ENCODE measurements around the gene CSF3R. TPM values are rescaled to one million over a fixed set of nuclear protein-coding genes. Genes with fewer than 3 reads are reported as not detected.

The CSF3R gene
- total RNA-seq, 1 experiment from 2014 or later: not detected

DNA sequence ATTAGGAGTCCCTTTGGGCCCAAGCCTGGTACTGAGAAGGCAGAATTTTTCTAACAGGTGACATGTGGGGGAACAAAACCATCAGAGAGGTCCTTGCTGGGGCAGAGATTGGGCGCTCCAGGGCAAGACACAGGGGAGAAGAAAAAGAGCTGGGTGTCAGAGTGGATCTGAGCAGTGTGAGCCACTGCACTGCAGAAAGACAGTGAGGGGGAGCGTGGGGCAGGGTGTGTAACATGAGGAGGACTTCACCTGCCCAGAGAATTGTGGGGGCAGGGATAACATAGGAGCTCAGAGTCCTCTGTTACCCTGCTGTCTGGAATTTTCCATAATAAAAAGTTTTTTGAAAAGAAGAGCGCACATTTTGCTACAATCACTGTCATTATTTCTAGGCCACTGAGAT lies 25.5 kb upstream of the CSF3R start:
- H2AFZ ChIP-seq (ENCODE audit: low read length): no peak overlapping the region
- no CpG with 5 or more reads among the region's 3 CpGs for WGBS (ENCODE audit: extremely low coverage, insufficient read length, low lambda C conversion rate)

More for the DNA sequence above, 25.5 kb upstream of the CSF3R start:
- H4K5ac ChIP-seq (ENCODE audit: insufficient read length, low read depth, low read length): no peak overlapping the region
- H3K23ac ChIP-seq (ENCODE audit: insufficient read length, low read depth, low read length): no peak overlapping the region
- no peak for TF ChIP-seq CTCF (conservative IDR thresholded peaks at IDR 0.05)
- no peaks in the 10 kb centered on the region for H3K79me2 ChIP-seq (ENCODE audit: insufficient read depth, low read length)
- Mint-ChIP-seq H3K9me3 (no peaks in the 10 kb centered on the region), H3K36me3 (ENCODE audit: insufficient read depth in 1 of 3, low read depth in 3 of 3) (no peaks in the 10 kb centered on the region), H3K27me3 (ENCODE audit: low read depth) (peaks cover 5% of the 10 kb centered on the region; the same call in 1 of the 2 replicates), H3K27ac (no peak overlapping the region), H3K4me1 (peaks cover 7 to 11% of the 10 kb centered on the region in 2 experiments), H3K4me3 (no peak overlapping the region)
- H2BK120ac ChIP-seq (ENCODE audit: low read depth, low read length, poor library complexity, severe bottlenecking): no peak overlapping the region
- no peak overlapping the region for H2BK15ac ChIP-seq (ENCODE audit: low read depth, low read length)
- no peak overlapping the region for H3K56ac ChIP-seq (ENCODE audit: insufficient read length, low read depth, low read length)
- H3K4me2 ChIP-seq (ENCODE audit: insufficient read depth, insufficient read length, low read length): no peak overlapping the region
- no peak overlapping the region for H4K8ac ChIP-seq (replicated peaks; ENCODE audit: insufficient read length, low read depth, low read length)
- H3K27ac ChIP-seq (ENCODE audit: insufficient read length, low read depth, low read length): no peak overlapping the region
- no peaks in the 10 kb centered on the region for H3K27me3 ChIP-seq (ENCODE audit: insufficient read depth, low read length)
- H4K91ac ChIP-seq (ENCODE audit: insufficient read length, low read depth, low read length): no peak overlapping the region
- H3T11ph ChIP-seq (ENCODE audit: low read length): no peak overlapping the region
- H3K9me3 ChIP-seq (ENCODE audit: control insufficient read depth, low read depth, low read length): no peaks in the 10 kb centered on the region
- H3K14ac ChIP-seq (ENCODE audit: insufficient read depth, low read length): no peak overlapping the region
- H2BK12ac ChIP-seq (ENCODE audit: insufficient read length, low read depth, low read length): no peak overlapping the region
- no peak overlapping the region for H2AK5ac ChIP-seq (ENCODE audit: insufficient read length, low read length)
- H2BK5ac ChIP-seq (ENCODE audit: insufficient read length, low read length): no peak overlapping the region
- no peak overlapping the region for H3K9ac ChIP-seq (ENCODE audit: extremely low read depth, insufficient read length, low read length)
- H3K79me1 ChIP-seq (ENCODE audit: insufficient read depth, low read depth, low read length, poor library complexity, severe bottlenecking): no peaks in the 10 kb centered on the region
- no peak overlapping the region for H2BK20ac ChIP-seq (ENCODE audit: low read depth, low read length, poor library complexity, severe bottlenecking)
- H3K4ac ChIP-seq (ENCODE audit: low read depth, low read length): no peak overlapping the region
- H3K18ac ChIP-seq (ENCODE audit: insufficient read length, low read depth, low read length): no peak overlapping the region
- DNase-seq: no peak
- no peaks in the 10 kb centered on the region for H3K23me2 ChIP-seq (ENCODE audit: insufficient read length, low read depth, low read length, poor library complexity, severe bottlenecking)
- H3K4me1 ChIP-seq (ENCODE audit: insufficient read depth, low read length): no peaks in the 10 kb centered on the region
- no peaks in the 10 kb centered on the region for H4K20me1 ChIP-seq (ENCODE audit: control insufficient read depth, insufficient read depth, insufficient read length)

All from H9 (cell line).